Immature natural killer cell (primary cell): ENCODE results near the gene DIP2B. TPM values are rescaled to one million over a fixed set of nuclear protein-coding genes. Genes with fewer than 3 reads are reported as not detected.
"Not testable (repeated sequence)": the region's sequence is repeated elsewhere in the genome, so short reads cannot be mapped to it uniquely, and the experiment has no call there.

Experiments
- DNase-seq, 3 donors: peaks; one replicate each; pipeline ENCODE4 v3.0.0; 2022; ENCODE audit warnings: mixed read lengths in 1 of 3
- H3K27ac Mint-ChIP-seq, 6 donors: one replicate each; pipeline ENCODE4 v1.8.0; 2020; ENCODE audit warnings: mixed read lengths in 6 of 6, mild to moderate bottlenecking in 5 of 6, inconsistent platforms in 4 of 6, moderate library complexity in 3 of 6
- H3K27me3 Mint-ChIP-seq, 3 donors: one replicate each; pipeline ENCODE4 v1.8.0; 2020 to 2021; ENCODE audit warnings: low read depth in 3 of 3, mild to moderate bottlenecking in 3 of 3, mixed read lengths in 3 of 3, moderate library complexity in 3 of 3, inconsistent platforms in 1 of 3
- H3K36me3 Mint-ChIP-seq, 3 donors: one replicate each; pipeline ENCODE4 v1.8.0; 2020; ENCODE audit warnings: mixed read lengths in 3 of 3, inconsistent platforms in 2 of 3, mild to moderate bottlenecking in 2 of 3
- H3K4me1 Mint-ChIP-seq, 2 donors: one replicate each; pipeline ENCODE4 v1.8.0; 2020; ENCODE audit warnings: inconsistent platforms in 2 of 2, mild to moderate bottlenecking in 2 of 2, mixed read lengths in 2 of 2, moderate library complexity in 1 of 2
- H3K4me3 Mint-ChIP-seq, 5 donors: one replicate each; pipeline ENCODE4 v1.8.0; 2020; ENCODE audit warnings: mild to moderate bottlenecking in 5 of 5, mixed read lengths in 5 of 5, inconsistent platforms in 3 of 5, moderate library complexity in 3 of 5
- H3K9me3 Mint-ChIP-seq, 6 donors: one replicate each; pipeline ENCODE4 v1.8.0; 2020; ENCODE audit warnings: mild to moderate bottlenecking in 6 of 6, mixed read lengths in 6 of 6, inconsistent platforms in 4 of 6, moderate library complexity in 3 of 6
- polyA plus RNA-seq, 3 donors: library from polyadenylated mRNA; unstranded; fragments of 300-500 nt; fragmentation: Illumina TruSeq; gene quantifications; one replicate each; pipeline ENCODE4 v1.2.3, GENCODE V29; 2021

Gene DIP2B
- polyA plus RNA-seq, 3 donors from 2014 or later: 2.0 to 7.2 (median 3.4) TPM

- no peaks in the 10 kb centered on the region for H3K9me3 Mint-ChIP-seq
- no peak for DNase-seq
- peak overlapping the region in 3 of 5 donors; percentile 33 to 51 (median 44) for H3K4me3 Mint-ChIP-seq
- peaks cover 0 to 2% (median 0%) of the 10 kb centered on the region in 3 donors for H3K27me3 Mint-ChIP-seq
- H3K36me3 Mint-ChIP-seq: no peaks in the 10 kb centered on the region
- H3K27ac Mint-ChIP-seq: peak overlapping the region in 1 of 6 donors; percentile 24
- H3K4me1 Mint-ChIP-seq: peaks cover 44 to 52% of the 10 kb centered on the region in 2 donors
Observed at GRCh38 chr12:50507930-50508329, 3.1 kb downstream of the DIP2B start.

GRCh38 chr12:50508414-50508813 is 3.6 kb downstream of the DIP2B start:
- H3K36me3 Mint-ChIP-seq: no peaks in the 10 kb centered on the region
- H3K27ac Mint-ChIP-seq: no peak overlapping the region
- H3K9me3 Mint-ChIP-seq: no peaks in the 10 kb centered on the region
- DNase-seq: no peak
- H3K4me3 Mint-ChIP-seq: no peak overlapping the region
- H3K27me3 Mint-ChIP-seq: peaks cover 0 to 4% (median 0%) of the 10 kb centered on the region in 3 donors
- H3K4me1 Mint-ChIP-seq: peaks cover 44 to 52% of the 10 kb centered on the region in 2 donors

GRCh38 chr12:50508970-50509663 is 4.3 kb downstream of the DIP2B start:
- H3K9me3 Mint-ChIP-seq: no peaks in the 10 kb centered on the region
- no peak for DNase-seq
- no peak overlapping the region for H3K4me3 Mint-ChIP-seq
- peaks cover 46 to 54% of the 10 kb centered on the region in 2 donors for H3K4me1 Mint-ChIP-seq
- H3K36me3 Mint-ChIP-seq: no peaks in the 10 kb centered on the region
- no peak overlapping the region for H3K27ac Mint-ChIP-seq
- H3K27me3 Mint-ChIP-seq: peaks cover 0 to 4% (median 0%) of the 10 kb centered on the region in 3 donors

GRCh38 chr12:50514526-50515276 is 9.9 kb downstream of the DIP2B start:
- peaks cover 31 to 42% of the 10 kb centered on the region in 2 donors for H3K4me1 Mint-ChIP-seq
- H3K36me3 Mint-ChIP-seq: no peaks in the 10 kb centered on the region
- H3K27ac Mint-ChIP-seq: peak overlapping the region in 5 of 6 donors; percentile 2 to 58 (median 35)
- DNase-seq: no peak
- H3K9me3 Mint-ChIP-seq: no peaks in the 10 kb centered on the region
- H3K4me3 Mint-ChIP-seq: peak overlapping the region; percentile 10 to 42 (median 23)
- peaks cover 0 to 2% (median 0%) of the 10 kb centered on the region in 3 donors for H3K27me3 Mint-ChIP-seq

- DNase-seq: no peak
- H3K36me3 Mint-ChIP-seq: no peaks in the 10 kb centered on the region
- peak overlapping the region in 1 of 5 donors; percentile 39 for H3K4me3 Mint-ChIP-seq
- peaks cover 0 to 2% (median 0%) of the 10 kb centered on the region in 3 donors for H3K27me3 Mint-ChIP-seq
- peaks cover 40 to 48% of the 10 kb centered on the region in 2 donors for H3K4me1 Mint-ChIP-seq
- H3K27ac Mint-ChIP-seq: peak overlapping the region in 4 of 6 donors; percentile 7 to 35 (median 28)
- H3K9me3 Mint-ChIP-seq: no peaks in the 10 kb centered on the region
Observed at GRCh38 chr12:50515587-50515986, 10.8 kb downstream of the DIP2B start.

GRCh38 chr12:50517421-50518048 is 12.8 kb downstream of the DIP2B start:
- Mint-ChIP-seq H3K4me1 (peaks cover 43 to 53% of the 10 kb centered on the region in 2 donors), H3K27ac (no peak overlapping the region), H3K27me3 (peaks cover 0 to 2% (median 0%) of the 10 kb centered on the region in 3 donors), H3K4me3 (no peak overlapping the region), H3K9me3 (no peaks in the 10 kb centered on the region), H3K36me3 (peaks cover 0 to under 1% (median 0%) of the 10 kb centered on the region in 3 donors)
- no peak for DNase-seq

- Mint-ChIP-seq H3K27ac (no peak overlapping the region), H3K27me3 (no peaks in the 10 kb centered on the region)
- no peak for DNase-seq
Observed at GRCh38 chr12:50518090-50518489, 13.3 kb downstream of the DIP2B start.

GRCh38 chr12:50519353-50519752 is 14.6 kb downstream of the DIP2B start:
- Mint-ChIP-seq H3K4me3 (peak overlapping the region in 2 of 5 donors; percentile 4 to 9), H3K4me1 (peaks cover 41 to 49% of the 10 kb centered on the region in 2 donors), H3K27ac (peak overlapping the region in 4 of 6 donors; percentile 4 to 52 (median 26)), H3K9me3 (no peaks in the 10 kb centered on the region), H3K36me3 (peaks cover 0 to 3% (median 0%) of the 10 kb centered on the region in 3 donors), H3K27me3 (no peaks in the 10 kb centered on the region)
- DNase-seq: no peak

More at GRCh38 chr12:50518090-50518489, 13.3 kb downstream of the DIP2B start:
- Mint-ChIP-seq H3K4me1 (peaks cover 43 to 53% of the 10 kb centered on the region in 2 donors), H3K4me3 (no peak overlapping the region), H3K36me3 (peaks cover 0 to 3% (median 0%) of the 10 kb centered on the region in 3 donors), H3K9me3 (no peaks in the 10 kb centered on the region)

GRCh38 chr12:50520416-50521207 is 15.8 kb downstream of the DIP2B start:
- H3K27me3 Mint-ChIP-seq: no peaks in the 10 kb centered on the region
- peak overlapping the region; percentile 45 to 79 (median 66) for H3K27ac Mint-ChIP-seq
- H3K4me1 Mint-ChIP-seq: peaks cover 31 to 39% of the 10 kb centered on the region in 2 donors
- peak overlapping the region in 4 of 5 donors; percentile 32 to 53 (median 42) for H3K4me3 Mint-ChIP-seq
- no peak for DNase-seq
- H3K9me3 Mint-ChIP-seq: no peaks in the 10 kb centered on the region
- H3K36me3 Mint-ChIP-seq: peaks cover under 1 to 4% (median 1%) of the 10 kb centered on the region in 3 donors

- H3K36me3 Mint-ChIP-seq, H3K4me3 Mint-ChIP-seq, H3K27me3 Mint-ChIP-seq, H3K9me3 Mint-ChIP-seq, H3K27ac Mint-ChIP-seq, DNase-seq: not testable (repeated sequence)
- H3K4me1 Mint-ChIP-seq: peaks cover 28 to 39% of the 10 kb centered on the region in 2 donors
Observed at GRCh38 chr12:50521781-50522180, 17.0 kb downstream of the DIP2B start.

GRCh38 chr12:50523772-50524171 is 19.0 kb downstream of the DIP2B start:
- Mint-ChIP-seq H3K27ac (no peak overlapping the region), H3K9me3 (no peaks in the 10 kb centered on the region), H3K4me3 (no peak overlapping the region), H3K36me3 (peaks cover 4 to 8% (median 5%) of the 10 kb centered on the region in 3 donors), H3K27me3 (peaks cover 0 to 1% (median under 1%) of the 10 kb centered on the region in 3 donors), H3K4me1 (peaks cover 32 to 42% of the 10 kb centered on the region in 2 donors)
- no peak for DNase-seq

GRCh38 chr12:50524621-50525020 is 19.8 kb downstream of the DIP2B start:
- Mint-ChIP-seq H3K27ac (no peak overlapping the region), H3K4me1 (peaks cover 32 to 41% of the 10 kb centered on the region in 2 donors), H3K27me3 (peaks cover 0 to 2% (median 1%) of the 10 kb centered on the region in 3 donors), H3K9me3 (no peaks in the 10 kb centered on the region), H3K36me3 (peaks cover 4 to 8% (median 5%) of the 10 kb centered on the region in 3 donors), H3K4me3 (no peak overlapping the region)
- DNase-seq: no peak

- no peak for DNase-seq
- Mint-ChIP-seq H3K4me3 (no peak overlapping the region), H3K36me3 (peaks cover 4 to 8% (median 5%) of the 10 kb centered on the region in 3 donors), H3K9me3 (no peaks in the 10 kb centered on the region), H3K27ac (peak overlapping the region in 3 of 6 donors; percentile 3 to 42 (median 4)), H3K4me1 (peaks cover 24 to 33% of the 10 kb centered on the region in 2 donors), H3K27me3 (peaks cover 0 to 2% (median 1%) of the 10 kb centered on the region in 3 donors)
Observed at GRCh38 chr12:50525422-50525821, 20.6 kb downstream of the DIP2B start.
